GM08714 (cell line): Measurements from ENCODE around the gene NECTIN1.

ENCODE experiments used
- H3K4me3 ChIP-seq: fragments of 200-500 bp; sonication (Bioruptor generic); 2 replicates; pipeline ENCODE4 v1.5.1; 2014; ENCODE audit warnings: mild to moderate bottlenecking, low read length, inconsistent platforms
- ZNF274 ChIP-seq: IDR thresholded peaks from 2 replicates; pipeline ENCODE4 v1.6.1; 2012; ENCODE audit warnings: mild to moderate bottlenecking, low read depth, low read length

Gene NECTIN1

GRCh38 chr11:119747868-119748660, 19.1 kb upstream of the NECTIN1 start:
- no peak overlapping the region for H3K4me3 ChIP-seq
- TF ChIP-seq ZNF274, result no peak

GRCh38 chr11:119745776-119746535, 17.0 kb upstream of the NECTIN1 start:
- no peak for TF ChIP-seq ZNF274
- H3K4me3 ChIP-seq, result no peak overlapping the region

- no peak overlapping the region for H3K4me3 ChIP-seq
- TF ChIP-seq ZNF274, result no peak
These were observed 16.1 kb upstream of the NECTIN1 start for GRCh38 chr11:119745112-119745511.

GRCh38 chr11:119744577-119744976, 15.6 kb upstream of the NECTIN1 start:
- TF ChIP-seq ZNF274, result no peak
- no peak overlapping the region for H3K4me3 ChIP-seq

- no peak for TF ChIP-seq ZNF274
These were observed 14.0 kb upstream of the NECTIN1 start for GRCh38 chr11:119743006-119743405.

GRCh38 chr11:119742263-119742861, 13.4 kb upstream of the NECTIN1 start:
- no peak for TF ChIP-seq ZNF274
- no peak overlapping the region for H3K4me3 ChIP-seq

More at GRCh38 chr11:119743006-119743405, 14.0 kb upstream of the NECTIN1 start:
- H3K4me3 ChIP-seq, result no peak overlapping the region

GRCh38 chr11:119741369-119742262, 12.6 kb upstream of the NECTIN1 start:
- no peak overlapping the region for H3K4me3 ChIP-seq

GRCh38 chr11:119739975-119740374, 11.0 kb upstream of the NECTIN1 start:
- H3K4me3 ChIP-seq, result no peak overlapping the region
- TF ChIP-seq ZNF274, result no peak

More at GRCh38 chr11:119741369-119742262, 12.6 kb upstream of the NECTIN1 start:
- TF ChIP-seq ZNF274, result no peak

GRCh38 chr11:119739021-119739703, 10.2 kb upstream of the NECTIN1 start:
- no peak for TF ChIP-seq ZNF274

GRCh38 chr11:119738059-119738439, 9.0 kb upstream of the NECTIN1 start:
- no peak for TF ChIP-seq ZNF274
- no peak overlapping the region for H3K4me3 ChIP-seq

More at GRCh38 chr11:119739021-119739703, 10.2 kb upstream of the NECTIN1 start:
- no peak overlapping the region for H3K4me3 ChIP-seq

GRCh38 chr11:119737366-119738058, 8.5 kb upstream of the NECTIN1 start:
- no peak overlapping the region for H3K4me3 ChIP-seq
- no peak for TF ChIP-seq ZNF274

- TF ChIP-seq ZNF274, result no peak
These were observed 5.8 kb upstream of the NECTIN1 start for GRCh38 chr11:119734788-119735187.

More at GRCh38 chr11:119734788-119735187, 5.8 kb upstream of the NECTIN1 start:
- H3K4me3 ChIP-seq, result no peak overlapping the region
